ENCODE measurements around the gene GPR183. TPM values are rescaled to one million over a fixed set of nuclear protein-coding genes. Genes with fewer than 3 reads are reported as not detected.

GPR183 gene
- total RNA-seq, 1 experiment from 2014 or later: 0.15 TPM

GRCh38 chr13:99313501-99313900, 6.3 kb upstream of the GPR183 start:
- BruUV-seq (replicated peaks): no TSS peak
- ChIA-PET CTCF (no interaction called here), POLR2A (no interaction called here)
- DNase-seq (ENCODE audit: low read depth, low spot score) (no peak), ATAC-seq (no peak)
- in situ Hi-C loops (cut with HindIII; ENCODE audit: low pct_unique_long_range_greater_than_20kb, low sequenced_read_pairs): no loop called here
- H3K4me1 ChIP-seq (ENCODE audit: control insufficient read depth, insufficient read depth, low read length): no peaks in the 10 kb centered on the region
- H3K27ac ChIP-seq (ENCODE audit: low read length): no peak overlapping the region
- intact Hi-C loops (cut with micrococcal nuclease; ENCODE audit: unreplicated experiment): no loop called here
- H3K27me3 ChIP-seq (ENCODE audit: control insufficient read depth, insufficient read depth, low read length): no peaks in the 10 kb centered on the region
- no peak for TF ChIP-seq POLR2AphosphoS5 (IDR thresholded peaks at IDR 0.05; ENCODE audit: low read depth, low read length)
- TF ChIP-seq, protein P1, sequence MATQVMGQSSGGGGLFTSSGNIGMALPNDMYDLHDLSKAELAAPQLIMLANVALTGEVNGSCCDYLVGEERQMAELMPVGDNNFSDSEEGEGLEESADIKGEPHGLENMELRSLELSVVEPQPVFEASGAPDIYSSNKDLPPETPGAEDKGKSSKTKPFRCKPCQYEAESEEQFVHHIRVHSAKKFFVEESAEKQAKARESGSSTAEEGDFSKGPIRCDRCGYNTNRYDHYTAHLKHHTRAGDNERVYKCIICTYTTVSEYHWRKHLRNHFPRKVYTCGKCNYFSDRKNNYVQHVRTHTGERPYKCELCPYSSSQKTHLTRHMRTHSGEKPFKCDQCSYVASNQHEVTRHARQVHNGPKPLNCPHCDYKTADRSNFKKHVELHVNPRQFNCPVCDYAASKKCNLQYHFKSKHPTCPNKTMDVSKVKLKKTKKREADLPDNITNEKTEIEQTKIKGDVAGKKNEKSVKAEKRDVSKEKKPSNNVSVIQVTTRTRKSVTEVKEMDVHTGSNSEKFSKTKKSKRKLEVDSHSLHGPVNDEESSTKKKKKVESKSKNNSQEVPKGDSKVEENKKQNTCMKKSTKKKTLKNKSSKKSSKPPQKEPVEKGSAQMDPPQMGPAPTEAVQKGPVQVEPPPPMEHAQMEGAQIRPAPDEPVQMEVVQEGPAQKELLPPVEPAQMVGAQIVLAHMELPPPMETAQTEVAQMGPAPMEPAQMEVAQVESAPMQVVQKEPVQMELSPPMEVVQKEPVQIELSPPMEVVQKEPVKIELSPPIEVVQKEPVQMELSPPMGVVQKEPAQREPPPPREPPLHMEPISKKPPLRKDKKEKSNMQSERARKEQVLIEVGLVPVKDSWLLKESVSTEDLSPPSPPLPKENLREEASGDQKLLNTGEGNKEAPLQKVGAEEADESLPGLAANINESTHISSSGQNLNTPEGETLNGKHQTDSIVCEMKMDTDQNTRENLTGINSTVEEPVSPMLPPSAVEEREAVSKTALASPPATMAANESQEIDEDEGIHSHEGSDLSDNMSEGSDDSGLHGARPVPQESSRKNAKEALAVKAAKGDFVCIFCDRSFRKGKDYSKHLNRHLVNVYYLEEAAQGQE (IDR thresholded peaks at IDR 0.05; ENCODE audit: insufficient read depth in 1 of 2, low read depth in 2 of 2, low read length in 1 of 2): no peak
- TF ChIP-seq SIN3A (IDR thresholded peaks at IDR 0.05; ENCODE audit: borderline replicate concordance, insufficient read depth, low read depth, low read length): no peak
- no peak for TF ChIP-seq TCF7L2 (IDR thresholded peaks at IDR 0.05; ENCODE audit: low read depth, low read length)
- TF ChIP-seq, protein P2, sequence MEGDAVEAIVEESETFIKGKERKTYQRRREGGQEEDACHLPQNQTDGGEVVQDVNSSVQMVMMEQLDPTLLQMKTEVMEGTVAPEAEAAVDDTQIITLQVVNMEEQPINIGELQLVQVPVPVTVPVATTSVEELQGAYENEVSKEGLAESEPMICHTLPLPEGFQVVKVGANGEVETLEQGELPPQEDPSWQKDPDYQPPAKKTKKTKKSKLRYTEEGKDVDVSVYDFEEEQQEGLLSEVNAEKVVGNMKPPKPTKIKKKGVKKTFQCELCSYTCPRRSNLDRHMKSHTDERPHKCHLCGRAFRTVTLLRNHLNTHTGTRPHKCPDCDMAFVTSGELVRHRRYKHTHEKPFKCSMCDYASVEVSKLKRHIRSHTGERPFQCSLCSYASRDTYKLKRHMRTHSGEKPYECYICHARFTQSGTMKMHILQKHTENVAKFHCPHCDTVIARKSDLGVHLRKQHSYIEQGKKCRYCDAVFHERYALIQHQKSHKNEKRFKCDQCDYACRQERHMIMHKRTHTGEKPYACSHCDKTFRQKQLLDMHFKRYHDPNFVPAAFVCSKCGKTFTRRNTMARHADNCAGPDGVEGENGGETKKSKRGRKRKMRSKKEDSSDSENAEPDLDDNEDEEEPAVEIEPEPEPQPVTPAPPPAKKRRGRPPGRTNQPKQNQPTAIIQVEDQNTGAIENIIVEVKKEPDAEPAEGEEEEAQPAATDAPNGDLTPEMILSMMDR (IDR thresholded peaks at IDR 0.05): no peak
- H3K36me3 ChIP-seq (ENCODE audit: control insufficient read depth, insufficient read depth, low read length): no peaks in the 10 kb centered on the region
- no peak overlapping the region for H3K4me3 ChIP-seq (ENCODE audit: low read depth in 2 of 2, low read length in 2 of 2)
- H3K9me3 ChIP-seq (ENCODE audit: control insufficient read depth, insufficient read depth, low read depth, low read length): no peaks in the 10 kb centered on the region

- intact Hi-C loops (cut with micrococcal nuclease; ENCODE audit: unreplicated experiment): no loop called here
- H3K27ac ChIP-seq (ENCODE audit: low read length): no peak overlapping the region
Measured at GRCh38 chr13:99312493-99312883, 5.3 kb upstream of the GPR183 start.

More at GRCh38 chr13:99312493-99312883, 5.3 kb upstream of the GPR183 start:
- H3K27me3 ChIP-seq (ENCODE audit: control insufficient read depth, insufficient read depth, low read length): no peaks in the 10 kb centered on the region
- POLR2A ChIA-PET: no interaction called here
- H3K4me3 ChIP-seq (ENCODE audit: low read depth in 2 of 2, low read length in 2 of 2): no peak overlapping the region
- H3K4me1 ChIP-seq (ENCODE audit: control insufficient read depth, insufficient read depth, low read length): no peaks in the 10 kb centered on the region
- H3K36me3 ChIP-seq (ENCODE audit: control insufficient read depth, insufficient read depth, low read length): no peaks in the 10 kb centered on the region
- CTCF ChIA-PET: no interaction called here
- in situ Hi-C loops (cut with HindIII; ENCODE audit: low pct_unique_long_range_greater_than_20kb, low sequenced_read_pairs): no loop called here
- ATAC-seq (no peak), DNase-seq (ENCODE audit: low read depth, low spot score) (no peak)
- H3K9me3 ChIP-seq (ENCODE audit: control insufficient read depth, insufficient read depth, low read depth, low read length): no peaks in the 10 kb centered on the region
- no TSS peak for BruUV-seq (replicated peaks)
- TF ChIP-seq, protein P1 (IDR thresholded peaks at IDR 0.05; ENCODE audit: insufficient read depth in 1 of 2, low read depth in 2 of 2, low read length in 1 of 2): no peak
- TF ChIP-seq SIN3A (IDR thresholded peaks at IDR 0.05; ENCODE audit: borderline replicate concordance, insufficient read depth, low read depth, low read length) (no peak), POLR2AphosphoS5 (IDR thresholded peaks at IDR 0.05; ENCODE audit: low read depth, low read length) (no peak), TCF7L2 (IDR thresholded peaks at IDR 0.05; ENCODE audit: low read depth, low read length) (no peak)
- TF ChIP-seq, protein P2 (IDR thresholded peaks at IDR 0.05): no peak

Measured in Panc1 (cell line).